Hepatocyte (in vitro differentiated cells): ENCODE data around the gene IL22RA1. TPM values are rescaled to one million over a fixed set of nuclear protein-coding genes. Genes with fewer than 3 reads are reported as not detected.
A peak's percentile ranks its signal among the peaks of the same experiment; 100 is the strongest.

Experiments used
- DNase-seq: peaks from one replicate; pipeline ENCODE4 v3.0.0-alpha.2; 2016; ENCODE audit warnings: low spot score
- H2AFZ ChIP-seq: fragments of 200-600 bp; sonication (generic); 2 replicates; pipeline ENCODE4 v1.6.0; 2016; ENCODE audit warnings: antibody characterized with exemption, mild to moderate bottlenecking
- H3K27ac ChIP-seq: fragments of 200-600 bp; sonication (generic); 2 replicates; pipeline ENCODE4 v1.5.1; 2016; ENCODE audit warnings: mild to moderate bottlenecking
- H3K27me3 ChIP-seq: fragments of 200-600 bp; sonication (generic); 2 replicates; pipeline ENCODE4 v1.6.1; 2016
- H3K36me3 ChIP-seq: fragments of 200-600 bp; sonication (generic); replicated peaks from 2 replicates; pipeline ENCODE4 v1.5.1; 2016; ENCODE audit warnings: low read depth; ENCODE audit not compliant: insufficient read depth
- H3K4me1 ChIP-seq: fragments of 200-600 bp; sonication (generic); 2 replicates; pipeline ENCODE4 v1.5.1; 2016; ENCODE audit warnings: mild to moderate bottlenecking, moderate library complexity; ENCODE audit not compliant: insufficient read depth
- H3K4me2 ChIP-seq: fragments of 200-600 bp; sonication (generic); 2 replicates; pipeline ENCODE4 v1.6.0; 2016
- H3K4me3 ChIP-seq: fragments of 200-600 bp; sonication (generic); 2 replicates; pipeline ENCODE4 v1.5.1; 2016; ENCODE audit warnings: mild to moderate bottlenecking
- H3K79me2 ChIP-seq: fragments of 200-600 bp; sonication (generic); 2 replicates; pipeline ENCODE4 v1.6.0; 2017; ENCODE audit warnings: mild to moderate bottlenecking
- H3K9me2 ChIP-seq: fragments of 200-600 bp; sonication (generic); replicated peaks from 2 replicates; pipeline ENCODE4 v1.6.0; 2017; ENCODE audit warnings: mild to moderate bottlenecking; ENCODE audit not compliant: insufficient read depth
- H3K9me3 ChIP-seq: fragments of 200-600 bp; sonication (generic); 2 replicates; pipeline ENCODE4 v1.5.1; 2016; ENCODE audit warnings: low read depth, mild to moderate bottlenecking
- H4K20me1 ChIP-seq: fragments of 200-600 bp; sonication (generic); 2 replicates; pipeline ENCODE4 v1.6.0; 2016; ENCODE audit warnings: mild to moderate bottlenecking; ENCODE audit not compliant: insufficient read depth, poor library complexity, severe bottlenecking
- EZH2 ChIP-seq: fragments of 200-600 bp; sonication (generic); IDR thresholded peaks from 2 replicates; pipeline ENCODE4 v1.6.1; 2016; ENCODE audit warnings: antibody characterized with exemption, mild to moderate bottlenecking, borderline replicate concordance
- EZH2phosphoT487 ChIP-seq: fragments of 200-600 bp; sonication (generic); IDR thresholded peaks from one replicate; pipeline ENCODE4 v1.6.1; 2018; ENCODE audit warnings: antibody characterized with exemption, mild to moderate bottlenecking, low read depth, moderate library complexity; ENCODE audit not compliant: unreplicated experiment, severe bottlenecking
- WGBS: methylation state at CpG from one replicate; pipeline ENCODE4 v1.1.6; 2016; ENCODE audit warnings: low lambda C conversion rate; ENCODE audit errors: missing lambda C conversion rate; 5-methylcytosine and 5-hydroxymethylcytosine counted together
- polyA plus RNA-seq: library from polyadenylated mRNA; unstranded; fragments of >200 nt; fragmentation: Nextera tagmentation; extraction: Ambion mirVana; gene quantifications from 2 replicates; pipeline ENCODE4 v1.2.1, GENCODE V29; 2016
- total RNA-seq: library from RNA; depleted of rRNA; stranded (reverse); fragments of >200 nt; gene quantifications from 2 replicates; pipeline ENCODE4 v1.2.3, GENCODE V29; 2014
- TF ChIP-seq, protein P1 (sequence below): fragments of 200-600 bp; sonication (generic); IDR thresholded peaks from 2 replicates; pipeline ENCODE4 v1.5.1; 2016; ENCODE audit warnings: antibody characterized with exemption, mild to moderate bottlenecking; ENCODE audit not compliant: poor library complexity

The IL22RA1 gene
- total and polyA plus RNA-seq, 2 experiments from 2014 or later = 6.1 to 8.2 TPM

DNA sequence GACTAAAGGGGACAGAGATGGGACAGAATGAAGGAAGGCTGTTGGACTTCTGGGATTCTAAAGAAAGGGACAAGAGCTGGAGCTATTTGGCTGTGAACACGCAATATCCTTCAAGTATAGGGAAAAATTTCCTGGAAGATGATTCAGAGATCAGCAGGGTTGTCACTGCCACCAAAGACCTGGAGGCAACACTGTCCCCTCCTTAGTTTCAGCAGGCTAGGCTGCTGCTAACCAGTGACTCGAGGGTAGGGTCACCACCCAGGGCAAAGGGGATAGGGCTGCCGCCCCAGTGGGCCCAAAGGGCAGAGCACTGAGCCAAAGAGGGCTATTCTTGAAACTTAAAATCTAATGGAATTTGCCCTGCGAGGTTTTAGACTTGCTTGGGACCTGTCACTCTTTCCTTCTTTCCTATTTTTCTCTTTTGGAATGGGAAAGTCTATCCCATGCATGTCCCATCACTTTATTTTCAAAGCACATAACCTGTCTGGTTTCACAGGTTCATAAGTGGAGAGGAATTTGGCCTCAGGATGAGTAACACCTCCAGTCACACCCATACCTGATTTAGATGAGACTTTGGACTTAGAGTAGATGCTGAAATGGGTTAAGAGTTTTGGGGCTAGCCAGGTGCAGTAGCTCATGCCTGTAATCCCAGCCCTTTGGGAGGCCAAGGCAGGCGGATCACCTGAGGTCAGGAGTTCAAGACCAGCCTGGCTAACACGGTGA lies 32.3 kb upstream of the IL22RA1 start:
- Histone ChIP-seq H3K4me1 (peaks cover 3% of the 10 kb centered on the region), H3K9me3 (no peaks in the 10 kb centered on the region), H3K27me3 (no peaks in the 10 kb centered on the region), H3K4me3 (no peak overlapping the region), H2AFZ (no peak overlapping the region), H3K4me2 (no peak overlapping the region), H3K9me2 (no peaks in the 10 kb centered on the region), H3K27ac (peak overlapping the region; percentile 66), H3K79me2 (peaks cover 26% of the 10 kb centered on the region), H3K36me3 (no peaks in the 10 kb centered on the region), H4K20me1 (no peaks in the 10 kb centered on the region)
- DNase-seq = no peak
- TF ChIP-seq EZH2 (no peak), EZH2phosphoT487 (no peak)
- TF ChIP-seq, protein P1, sequence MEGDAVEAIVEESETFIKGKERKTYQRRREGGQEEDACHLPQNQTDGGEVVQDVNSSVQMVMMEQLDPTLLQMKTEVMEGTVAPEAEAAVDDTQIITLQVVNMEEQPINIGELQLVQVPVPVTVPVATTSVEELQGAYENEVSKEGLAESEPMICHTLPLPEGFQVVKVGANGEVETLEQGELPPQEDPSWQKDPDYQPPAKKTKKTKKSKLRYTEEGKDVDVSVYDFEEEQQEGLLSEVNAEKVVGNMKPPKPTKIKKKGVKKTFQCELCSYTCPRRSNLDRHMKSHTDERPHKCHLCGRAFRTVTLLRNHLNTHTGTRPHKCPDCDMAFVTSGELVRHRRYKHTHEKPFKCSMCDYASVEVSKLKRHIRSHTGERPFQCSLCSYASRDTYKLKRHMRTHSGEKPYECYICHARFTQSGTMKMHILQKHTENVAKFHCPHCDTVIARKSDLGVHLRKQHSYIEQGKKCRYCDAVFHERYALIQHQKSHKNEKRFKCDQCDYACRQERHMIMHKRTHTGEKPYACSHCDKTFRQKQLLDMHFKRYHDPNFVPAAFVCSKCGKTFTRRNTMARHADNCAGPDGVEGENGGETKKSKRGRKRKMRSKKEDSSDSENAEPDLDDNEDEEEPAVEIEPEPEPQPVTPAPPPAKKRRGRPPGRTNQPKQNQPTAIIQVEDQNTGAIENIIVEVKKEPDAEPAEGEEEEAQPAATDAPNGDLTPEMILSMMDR = no peak
- 94% methylated on average over 6 of the region's 6 CpGs for WGBS

DNA sequence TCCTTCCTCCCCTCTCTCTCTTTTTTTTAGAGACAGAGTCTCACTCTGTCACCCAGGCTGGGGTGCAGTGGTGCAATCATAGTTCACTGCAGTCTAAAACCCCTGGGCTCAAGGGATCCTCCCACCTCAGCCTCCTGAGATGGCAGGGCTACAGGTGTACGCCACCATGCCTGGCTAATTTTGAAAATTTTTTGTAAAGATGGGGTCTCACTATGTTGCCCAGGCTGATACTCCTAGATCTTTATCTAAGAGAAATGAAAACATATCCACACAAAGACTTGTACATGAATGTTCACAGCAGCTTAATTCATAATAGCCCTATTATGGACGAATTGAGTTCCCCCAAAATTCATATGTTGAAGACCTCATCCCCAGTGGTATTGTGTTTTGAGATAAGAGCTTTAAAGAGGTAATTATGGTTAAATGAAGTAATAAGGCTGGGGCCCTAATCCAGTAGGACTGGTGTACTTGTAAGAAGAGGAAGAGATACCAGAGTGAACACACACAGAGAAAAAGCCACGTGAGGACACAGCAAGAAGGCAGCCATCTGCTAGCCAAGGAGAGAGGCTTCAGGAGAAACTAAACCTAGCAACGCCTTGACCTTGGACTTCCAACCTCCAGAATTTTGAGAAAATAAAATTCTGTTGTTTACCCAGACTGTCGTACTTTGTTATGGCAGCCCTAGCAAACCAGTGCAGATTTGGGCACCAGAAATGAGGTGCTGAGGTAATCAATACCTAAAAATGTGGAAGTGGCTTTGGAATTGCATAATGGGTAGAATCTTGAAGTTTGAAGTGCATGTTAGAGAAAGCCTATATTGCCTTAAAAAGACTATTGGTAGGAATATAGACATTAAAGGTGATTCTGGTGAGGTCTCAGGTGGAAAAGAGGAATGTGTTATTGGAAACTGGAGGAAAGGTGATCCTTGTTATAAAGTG lies 31.0 kb upstream of the IL22RA1 start:
- H3K9me2 ChIP-seq = no peaks in the 10 kb centered on the region
- no peak overlapping the region for H3K27ac ChIP-seq
- TF ChIP-seq, protein P1 = no peak
- TF ChIP-seq EZH2 (no peak), EZH2phosphoT487 (no peak)
- peaks cover 26% of the 10 kb centered on the region for H3K79me2 ChIP-seq
- H4K20me1 ChIP-seq = no peaks in the 10 kb centered on the region
- DNase-seq = no peak
- no peaks in the 10 kb centered on the region for H3K9me3 ChIP-seq
- WGBS = 89% methylated on average over 5 of the region's 5 CpGs
- no peak overlapping the region for H3K4me2 ChIP-seq
- H3K27me3 ChIP-seq = no peaks in the 10 kb centered on the region
- peaks cover 3% of the 10 kb centered on the region for H3K4me1 ChIP-seq
- no peaks in the 10 kb centered on the region for H3K36me3 ChIP-seq
- H2AFZ ChIP-seq = no peak overlapping the region
- no peak overlapping the region for H3K4me3 ChIP-seq

DNA sequence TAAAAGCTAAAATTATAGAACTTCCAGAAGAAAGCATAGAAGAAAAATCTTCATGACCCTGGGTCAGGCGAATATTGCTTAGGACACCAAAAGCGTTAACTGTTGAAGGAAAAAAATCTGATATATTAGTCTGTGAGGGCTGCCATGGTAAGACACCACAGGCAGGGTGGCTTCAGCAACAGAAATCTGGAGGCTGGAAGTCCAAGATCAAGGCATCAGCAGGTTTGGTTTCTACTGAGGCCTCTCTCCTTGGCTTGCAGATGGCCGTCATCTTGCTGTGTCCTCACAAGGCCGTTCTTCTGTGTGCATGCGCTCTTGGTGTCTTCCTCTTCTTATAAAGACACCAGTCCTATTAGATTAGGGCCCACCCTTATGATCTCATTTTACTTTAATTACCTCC lies 29.7 kb upstream of the IL22RA1 start:
- Histone ChIP-seq H2AFZ (no peak overlapping the region), H3K36me3 (no peaks in the 10 kb centered on the region), H3K4me1 (peaks cover 3% of the 10 kb centered on the region), H3K27me3 (no peaks in the 10 kb centered on the region), H3K27ac (no peak overlapping the region), H3K79me2 (peaks cover 19% of the 10 kb centered on the region), H3K4me2 (no peak overlapping the region), H4K20me1 (no peaks in the 10 kb centered on the region), H3K9me3 (no peaks in the 10 kb centered on the region), H3K9me2 (no peaks in the 10 kb centered on the region), H3K4me3 (no peak overlapping the region)
- 97% methylated on average over 5 of the region's 5 CpGs for WGBS
- TF ChIP-seq, protein P1 = no peak
- TF ChIP-seq EZH2phosphoT487 = no peak
- TF ChIP-seq EZH2 = no peak
- no peak for DNase-seq
